HG03108 (cell line): Measurements from ENCODE around the gene SAMD4A.
"Not testable (repeated sequence)": the region's sequence is repeated elsewhere in the genome, so short reads cannot be mapped to it uniquely, and the experiment has no call there.

Experiments
- ATAC-seq: cut with Tn5 transposase; IDR thresholded peaks from one replicate; pipeline ENCODE4 v1.9.1; 2021; ENCODE audit warnings: moderate library complexity; ENCODE audit not compliant: unreplicated experiment

Gene SAMD4A

GRCh38 chr14:54594537-54594936, 27.6 kb downstream of the SAMD4A start:
- no peak for ATAC-seq

GRCh38 chr14:54597795-54598443, 31.0 kb downstream of the SAMD4A start:
- no peak for ATAC-seq

GRCh38 chr14:54599966-54600716, 33.2 kb downstream of the SAMD4A start:
- no peak for ATAC-seq

DNA sequence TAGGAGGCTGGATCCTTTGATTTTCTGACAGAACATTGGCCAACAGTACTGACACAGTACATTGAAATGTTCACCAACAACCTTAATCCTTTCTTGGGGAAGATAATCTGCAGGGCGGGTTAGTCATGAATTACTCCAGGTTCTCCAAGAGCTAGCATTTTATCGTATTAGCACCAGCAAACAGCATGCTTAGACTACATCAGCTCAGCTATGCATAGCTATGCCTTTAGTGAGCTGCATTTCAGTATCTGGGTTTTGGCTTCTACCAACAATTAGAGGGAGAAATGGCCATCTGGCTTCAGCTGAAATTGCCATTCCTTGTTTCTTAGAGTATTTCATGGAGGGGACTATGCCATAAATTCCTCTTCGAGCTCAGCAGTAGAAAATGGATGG, 33.8 kb downstream of the SAMD4A start:
- ATAC-seq: no peak

GRCh38 chr14:54603362-54603761, 36.4 kb downstream of the SAMD4A start:
- no peak for ATAC-seq

- ATAC-seq: no peak
Observed at GRCh38 chr14:54606178-54606577, 39.2 kb downstream of the SAMD4A start.

GRCh38 chr14:54606631-54607133, 39.8 kb downstream of the SAMD4A start:
- ATAC-seq: no peak

DNA sequence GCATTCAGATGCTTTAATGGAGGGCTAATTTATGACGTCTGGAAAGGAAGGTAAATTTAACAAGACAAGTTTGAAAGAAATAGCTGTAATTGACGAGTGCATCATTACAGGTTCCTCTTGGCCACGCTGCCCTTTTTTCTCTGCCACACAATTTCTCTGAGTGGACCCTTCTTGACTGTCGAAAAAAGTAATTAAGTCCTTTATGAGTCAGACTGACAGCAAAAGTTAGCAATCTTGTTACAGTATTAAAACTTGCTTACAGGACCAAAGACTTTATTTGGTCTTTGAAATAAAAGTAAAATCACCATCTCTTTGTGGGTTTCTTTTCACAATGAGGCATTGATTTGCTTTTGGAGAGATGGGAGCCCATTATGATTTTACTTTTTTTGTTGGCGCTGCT, 42.6 kb downstream of the SAMD4A start:
- no peak for ATAC-seq

DNA sequence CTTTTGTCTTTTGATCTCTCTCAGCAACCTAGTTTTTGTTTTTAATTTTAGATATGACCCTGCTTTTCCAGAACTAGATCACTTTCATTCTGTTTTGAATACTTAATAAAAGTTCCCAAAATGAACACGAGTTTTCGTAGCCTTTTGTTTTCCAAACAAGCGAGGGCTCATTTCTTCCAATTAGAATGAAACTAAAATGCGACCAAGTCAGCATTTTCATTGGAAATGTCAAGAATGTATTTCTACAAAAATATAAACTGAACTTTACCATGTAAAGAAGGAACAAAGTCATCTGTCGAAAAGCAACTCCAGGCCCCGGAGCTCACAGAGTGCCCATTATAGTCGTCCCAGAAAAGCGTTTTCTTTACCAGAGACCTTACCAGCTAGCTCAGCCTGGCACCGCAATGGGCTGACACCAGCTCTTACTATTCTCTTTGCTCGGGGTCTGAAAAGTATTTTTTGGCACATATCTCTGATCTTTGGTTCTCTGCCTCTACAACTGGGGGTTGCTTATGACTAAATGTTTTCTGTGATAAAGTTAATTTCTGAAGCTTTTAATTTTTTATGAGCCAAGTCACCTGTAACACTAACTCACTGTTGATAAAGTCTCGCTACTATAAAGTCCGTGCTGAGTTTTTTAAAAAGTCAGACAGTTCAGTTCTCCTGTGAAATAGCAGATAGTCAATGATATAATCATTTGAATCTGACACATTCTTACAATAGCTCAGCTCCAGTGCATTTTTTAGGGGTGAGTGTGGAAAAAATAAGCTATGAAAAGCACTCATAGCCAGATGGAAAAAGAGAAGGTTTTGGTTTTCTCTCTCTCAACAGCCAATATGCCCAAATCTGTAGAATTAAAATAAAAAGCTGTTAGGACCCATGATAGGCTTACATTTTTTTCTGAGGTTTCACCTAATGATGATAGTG, 43.4 kb downstream of the SAMD4A start:
- no peak for ATAC-seq

GRCh38 chr14:54614296-54614695, 47.4 kb downstream of the SAMD4A start:
- ATAC-seq: no peak

DNA sequence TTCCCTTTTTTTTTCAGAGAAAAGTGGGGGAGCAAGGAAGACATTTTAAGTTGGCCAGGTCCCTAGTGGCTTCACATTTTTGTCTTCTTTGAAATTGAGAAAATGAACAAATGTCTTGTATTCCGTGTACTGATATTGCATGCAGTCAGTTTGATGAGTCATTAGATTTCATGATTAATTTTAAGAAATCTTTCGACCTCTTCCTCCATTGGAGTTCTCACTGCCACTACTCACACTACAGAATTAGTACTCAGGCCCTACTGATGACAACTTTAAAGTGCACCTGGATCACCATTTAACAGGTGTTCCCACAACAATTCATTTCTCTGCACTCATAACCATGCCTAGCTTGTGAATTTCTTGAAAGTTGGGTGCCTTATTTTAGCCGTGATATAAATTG, 50.5 kb downstream of the SAMD4A start:
- ATAC-seq: no peak

- no peak for ATAC-seq
Observed at GRCh38 chr14:54621686-54622085, 54.8 kb downstream of the SAMD4A start.

DNA sequence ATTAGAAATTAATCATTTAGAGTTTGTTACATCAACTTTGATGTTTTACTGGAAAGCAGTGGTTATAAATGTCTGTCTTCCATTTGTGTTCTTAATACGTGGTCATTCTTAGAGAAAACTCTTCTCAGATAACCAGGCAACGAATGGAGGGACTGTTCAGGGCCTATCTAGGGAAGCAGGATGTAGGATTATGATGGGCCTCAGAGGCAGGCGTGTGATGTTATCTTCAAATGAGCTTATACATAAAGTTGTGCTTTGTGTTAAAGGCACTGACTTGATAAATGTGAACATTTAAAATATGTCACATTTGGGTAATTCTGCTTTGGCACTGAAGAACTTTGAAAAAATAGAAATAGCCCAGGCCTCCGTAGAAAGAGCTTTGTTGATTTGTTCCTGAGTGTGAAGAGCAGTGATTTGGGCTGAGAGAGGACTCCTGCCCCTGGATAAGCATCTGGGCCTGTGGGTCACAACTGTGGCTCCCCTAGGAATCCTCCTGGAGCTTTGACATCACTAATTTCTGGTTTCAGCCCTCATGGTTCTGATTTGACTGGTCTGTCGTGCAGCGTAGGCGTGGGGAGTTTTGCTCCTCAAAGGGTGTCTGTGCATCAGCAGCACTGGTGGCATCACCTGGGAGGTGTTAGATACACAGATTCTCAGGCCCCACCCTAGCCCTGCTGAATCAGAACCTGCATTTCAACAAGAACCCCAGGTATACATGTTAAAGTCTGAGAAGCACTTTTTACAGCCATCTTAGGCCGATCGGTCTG, 55.4 kb downstream of the SAMD4A start:
- ATAC-seq: peak; percentile 71

DNA sequence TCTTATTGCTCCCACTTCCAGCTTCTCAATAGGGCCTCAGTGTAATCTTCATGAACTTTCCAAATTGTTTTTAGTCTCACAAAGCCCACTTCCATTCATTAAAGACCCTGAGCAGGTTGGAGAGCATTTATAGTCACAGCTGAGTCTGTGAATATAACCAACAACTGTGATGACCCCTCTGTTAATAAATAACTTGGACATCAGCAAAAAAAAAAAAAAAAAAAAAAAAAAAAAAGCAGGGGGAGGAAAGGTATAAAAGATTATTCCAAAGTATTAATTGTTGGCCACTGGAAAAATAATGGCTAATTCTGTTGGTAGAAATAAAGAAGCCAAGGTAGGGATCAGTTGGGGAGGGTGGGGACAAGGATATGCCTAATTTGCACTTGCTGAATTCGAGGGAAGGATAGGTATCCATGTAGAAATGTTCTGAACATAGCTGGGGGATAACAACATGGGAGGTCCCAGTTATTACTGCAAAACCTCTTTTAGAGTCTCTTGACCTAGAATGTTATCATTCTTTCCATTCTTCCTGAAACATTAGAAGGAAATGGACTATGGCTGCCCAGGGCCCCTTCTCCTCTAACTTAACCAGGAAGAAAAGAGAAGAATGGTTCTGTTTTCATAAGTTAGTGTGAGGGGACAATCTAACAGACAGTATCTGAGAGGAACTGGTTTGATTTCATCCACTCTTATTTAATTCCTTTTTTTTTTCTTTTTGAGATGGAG, 56.5 kb downstream of the SAMD4A start:
- no peak for ATAC-seq

- not testable (repeated sequence) for ATAC-seq
Observed at GRCh38 chr14:54624005-54624358, 57.1 kb downstream of the SAMD4A start.

DNA sequence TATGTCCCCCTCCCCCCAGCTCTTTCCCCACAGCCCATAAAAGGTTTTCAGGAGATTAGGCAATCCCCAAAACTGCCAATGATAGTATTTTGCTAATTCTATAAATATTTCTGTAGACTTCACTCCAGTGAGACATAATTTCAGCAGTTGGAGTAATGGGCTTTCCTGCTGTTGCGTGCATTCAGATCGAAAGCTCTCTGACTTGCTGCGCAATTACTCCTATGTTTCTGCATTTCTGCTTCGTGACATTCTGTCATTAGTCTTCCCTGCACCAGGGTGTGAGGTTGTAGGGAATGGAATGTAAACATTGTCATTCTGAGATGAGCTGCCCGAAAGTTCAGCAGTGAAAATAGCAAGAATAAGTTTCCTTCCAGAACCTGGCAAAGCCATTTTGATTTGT, 58.2 kb downstream of the SAMD4A start:
- ATAC-seq: no peak

DNA sequence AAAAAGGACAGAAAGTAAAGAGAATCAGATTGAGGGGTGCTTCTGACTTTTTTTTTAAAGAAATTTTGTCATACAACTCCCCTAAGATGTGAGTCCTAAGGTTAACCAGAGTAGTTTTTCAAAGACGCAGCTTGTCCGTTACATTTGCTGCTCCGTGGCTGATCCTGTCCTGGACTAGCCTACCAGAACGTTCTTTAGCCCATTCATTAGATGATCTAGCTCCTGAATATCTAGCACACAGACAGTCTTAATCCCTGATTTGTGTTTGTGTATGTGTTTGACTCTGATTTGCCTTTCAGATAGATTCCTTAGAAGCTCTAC, 60.3 kb downstream of the SAMD4A start:
- ATAC-seq: peak; percentile 13

DNA sequence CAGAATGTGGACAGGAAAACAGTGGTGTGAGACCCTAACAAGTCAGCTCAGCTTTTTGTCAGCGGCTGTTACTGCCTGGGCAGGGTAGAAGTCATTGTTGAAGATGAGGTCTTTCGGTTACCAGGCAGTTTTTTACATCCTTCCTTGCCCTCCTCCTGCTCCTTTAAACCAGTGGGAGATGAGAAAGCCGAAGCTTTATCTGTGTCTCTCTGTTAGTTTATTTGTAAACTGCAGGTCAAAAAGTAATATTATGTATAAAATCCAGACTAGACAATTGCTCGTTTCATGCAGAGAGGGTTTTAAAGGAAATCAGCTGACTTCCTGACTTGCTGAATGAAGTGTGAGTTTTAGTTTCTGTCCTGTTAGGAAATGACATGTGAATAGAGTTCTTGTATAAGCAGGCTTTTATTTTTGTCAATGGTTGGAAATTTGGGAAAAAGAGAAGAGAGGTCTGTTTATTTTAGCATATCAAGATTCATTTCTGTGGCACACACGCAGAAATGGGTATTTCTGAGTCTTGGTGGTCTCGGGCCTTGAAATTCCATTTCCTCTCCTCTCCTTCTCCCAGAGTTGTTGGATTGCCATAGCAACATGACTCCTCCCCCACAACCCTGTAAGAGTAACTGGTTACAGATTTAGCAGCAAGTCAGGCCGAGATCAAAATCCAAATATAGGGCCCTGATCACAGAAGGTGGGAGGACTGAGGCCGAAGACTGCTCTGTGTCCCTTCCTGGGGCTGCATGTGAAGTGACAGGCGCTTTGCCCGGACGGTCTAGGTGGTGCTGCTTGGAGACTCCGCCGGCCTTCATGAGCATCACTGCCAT, 60.8 kb downstream of the SAMD4A start:
- peak; percentile 76 for ATAC-seq

- no peak for ATAC-seq
Observed at GRCh38 chr14:54629183-54629582, 62.3 kb downstream of the SAMD4A start.
